ENCODE results near the gene VPS13D. TPM values are rescaled to one million over a fixed set of nuclear protein-coding genes. Genes with fewer than 3 reads are reported as not detected.
A peak's percentile ranks its signal among the peaks of the same experiment; 100 is the strongest.

VPS13D gene
- total RNA-seq, 2 donors from 2014 or later = 48.1 to 65.2 TPM

DNA sequence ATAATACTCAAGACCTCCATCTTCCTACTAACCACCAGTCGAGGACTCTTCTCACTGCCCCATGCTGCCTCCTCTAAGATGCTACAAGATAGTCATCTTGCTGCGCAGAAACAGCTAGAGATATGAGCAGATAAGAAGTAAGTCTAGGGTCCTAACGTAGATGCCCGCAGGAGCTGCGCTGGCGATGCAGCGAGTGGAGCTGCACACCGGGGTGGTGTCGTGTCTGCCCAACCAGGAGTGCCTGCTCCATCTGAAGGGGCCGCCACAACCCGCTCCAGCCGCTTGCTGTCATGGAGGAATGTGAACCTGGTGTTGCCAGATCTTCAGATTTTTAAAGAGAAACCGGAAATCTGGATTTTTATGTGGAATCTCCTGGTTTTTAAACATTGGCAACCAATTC lies 175.1 kb downstream of the VPS13D start:
- no peak overlapping the region for H3K4me3 ChIP-seq
- H3K36me3 ChIP-seq = peaks cover 52% of the 10 kb centered on the region
- peaks cover 0 to under 1% of the 10 kb centered on the region in 2 donors for H3K9me3 ChIP-seq
- no peaks in the 10 kb centered on the region for H3K27me3 ChIP-seq
- DNase-seq (ENCODE audit: low spot score) = no peak
- peaks cover 0 to 48% of the 10 kb centered on the region in 2 donors for H3K4me1 ChIP-seq
- no peak overlapping the region for H3K27ac ChIP-seq
- TF ChIP-seq CTCF (IDR thresholded peaks at IDR 0.05) = no peak

DNA sequence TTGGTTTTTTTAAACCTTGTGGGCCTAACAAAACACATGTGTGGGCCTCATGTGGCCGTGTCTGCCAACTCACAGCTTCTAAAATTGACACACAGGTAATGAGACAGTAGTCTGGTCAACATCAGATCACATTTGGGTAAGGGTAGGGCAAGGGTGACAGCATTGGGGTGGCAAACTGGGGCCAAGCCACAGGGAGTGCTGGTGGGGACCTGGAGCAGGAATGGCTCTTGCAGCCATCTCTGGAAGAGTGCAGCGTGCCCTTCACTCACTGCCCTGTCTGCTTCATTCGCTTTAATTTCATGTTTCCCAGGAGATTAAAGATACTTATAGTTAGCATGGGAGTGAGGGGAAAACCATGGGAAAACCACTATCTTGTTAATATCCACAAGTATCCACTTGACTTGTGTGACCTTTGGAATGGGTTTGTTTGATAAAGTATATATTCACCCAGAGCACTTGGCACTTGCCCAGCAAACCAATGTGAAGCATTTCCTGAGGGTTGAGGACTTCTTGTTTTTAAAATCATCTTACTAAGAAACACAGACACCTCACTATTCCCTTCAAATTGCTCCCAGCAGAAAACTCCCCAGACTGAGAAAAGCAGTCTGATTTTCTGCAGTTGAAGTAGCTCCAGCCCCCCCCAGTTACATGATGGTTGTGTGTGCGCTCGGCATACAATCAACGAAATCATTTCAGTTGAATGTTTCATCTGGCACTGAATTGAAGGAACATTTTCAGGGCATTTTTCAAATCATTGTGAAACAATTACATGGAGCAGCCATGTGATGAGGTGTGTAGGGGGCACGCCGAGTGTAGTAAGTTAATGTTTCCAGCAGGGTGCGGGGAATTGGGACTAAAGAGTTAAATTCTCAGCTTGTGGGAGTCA lies 175.7 kb downstream of the VPS13D start:
- Histone ChIP-seq H3K27me3 (no peaks in the 10 kb centered on the region), H3K36me3 (peaks cover 45% of the 10 kb centered on the region), H3K9me3 (peaks cover 0 to 7% of the 10 kb centered on the region in 2 donors), H3K4me1 (peaks cover 0 to 48% of the 10 kb centered on the region in 2 donors), H3K27ac (peak overlapping the region; percentile 44 to 74), H3K4me3 (no peak overlapping the region)
- TF ChIP-seq CTCF (IDR thresholded peaks at IDR 0.05) = peak in 1 of 2 donors; percentile 17
- DNase-seq (ENCODE audit: low spot score) = peak; percentile 60

DNA sequence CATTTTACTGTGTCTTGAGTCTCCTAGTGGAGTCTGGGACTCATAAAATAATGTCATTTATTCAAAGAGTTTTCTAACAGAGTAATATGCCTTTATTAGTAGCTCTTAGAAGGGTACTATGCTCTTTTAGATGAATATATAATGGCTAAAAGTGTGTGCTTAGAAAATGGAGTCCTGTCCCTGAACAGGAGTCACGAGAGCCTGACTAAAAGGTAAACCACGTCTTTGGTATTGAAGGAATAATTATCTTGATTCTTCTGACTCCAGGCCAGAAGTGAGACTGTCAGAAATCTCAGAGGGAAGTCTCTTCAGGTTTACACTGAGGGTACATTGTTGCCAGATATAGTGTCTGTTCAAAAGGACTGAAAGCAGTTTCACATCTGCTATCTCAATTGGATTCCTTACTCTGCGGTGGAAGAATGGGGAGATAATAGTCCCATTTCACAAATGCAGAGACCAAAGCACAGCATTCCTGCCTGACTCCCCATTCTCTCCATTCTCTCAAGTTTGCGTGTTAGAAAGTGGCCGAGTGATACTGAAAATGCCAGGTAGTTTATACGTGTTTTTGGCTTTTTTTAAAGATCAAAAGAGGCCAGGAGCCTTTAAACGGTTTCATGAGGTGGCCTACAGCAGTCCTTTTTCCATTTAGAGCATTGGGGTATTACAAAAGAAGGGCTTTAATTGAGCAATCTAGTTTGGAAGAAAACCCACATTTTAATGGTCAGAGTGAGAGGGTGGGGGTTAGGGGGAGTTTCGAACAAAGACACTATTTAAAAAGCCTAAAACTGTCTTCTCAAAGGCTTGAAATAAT lies 176.6 kb downstream of the VPS13D start:
- Histone ChIP-seq H3K4me3 (no peak overlapping the region), H3K27ac (peak overlapping the region; percentile 44 to 74), H3K9me3 (peaks cover 0 to 7% of the 10 kb centered on the region in 2 donors), H3K36me3 (peaks cover 37% of the 10 kb centered on the region), H3K4me1 (peaks cover 0 to 48% of the 10 kb centered on the region in 2 donors), H3K27me3 (no peaks in the 10 kb centered on the region)
- TF ChIP-seq CTCF (IDR thresholded peaks at IDR 0.05) = peak in 1 of 2 donors; percentile 3
- DNase-seq (ENCODE audit: low spot score) = no peak

DNA sequence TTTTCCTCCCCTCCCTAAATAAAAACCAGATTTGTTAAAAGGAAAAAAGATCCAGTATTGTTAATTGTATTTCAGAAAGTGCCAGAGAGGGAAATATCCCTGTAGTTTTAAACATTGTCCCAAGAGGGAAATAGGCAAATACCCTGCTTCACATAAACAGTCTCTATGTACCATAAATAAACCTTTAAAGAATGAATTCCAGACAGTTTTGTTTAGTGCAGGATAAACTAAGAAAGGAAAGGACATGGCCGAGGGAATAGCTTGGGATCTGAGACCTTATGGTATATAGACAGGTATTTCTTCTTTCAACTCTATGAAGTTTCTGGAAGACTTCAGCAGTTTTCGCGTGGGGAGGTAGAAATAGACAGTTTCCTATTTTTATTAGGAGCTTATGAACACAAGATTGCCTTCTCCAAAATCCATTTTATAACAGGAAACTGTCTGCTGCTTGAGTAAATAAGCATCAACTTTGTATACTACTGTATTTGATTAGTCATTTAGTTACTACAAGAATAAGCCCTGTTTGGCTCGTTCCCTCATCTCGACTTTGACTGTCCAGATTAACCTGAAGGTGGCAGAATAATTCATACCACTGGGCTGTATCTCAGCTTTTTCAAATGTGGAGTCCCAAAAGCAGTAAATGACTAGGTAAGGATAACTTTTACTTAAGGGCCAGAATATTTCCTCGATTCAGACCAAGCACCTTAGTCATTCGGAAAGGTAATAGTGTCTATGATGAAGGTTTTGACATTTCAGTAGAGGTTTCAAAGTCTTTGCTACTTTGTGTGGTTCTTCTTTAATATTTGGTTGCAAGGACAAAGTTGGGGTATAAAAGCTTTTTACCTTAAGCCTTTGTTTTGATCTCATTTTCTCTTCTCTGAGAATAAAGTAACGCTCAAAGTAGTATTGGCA lies 177.5 kb downstream of the VPS13D start:
- H3K27me3 ChIP-seq = no peaks in the 10 kb centered on the region
- peaks cover 0 to 48% of the 10 kb centered on the region in 2 donors for H3K4me1 ChIP-seq
- peak overlapping the region; percentile 44 to 74 for H3K27ac ChIP-seq
- no peak overlapping the region for H3K4me3 ChIP-seq
- H3K9me3 ChIP-seq = peaks cover 0 to 7% of the 10 kb centered on the region in 2 donors
- peaks cover 33% of the 10 kb centered on the region for H3K36me3 ChIP-seq
- no peak for DNase-seq (ENCODE audit: low spot score)
- TF ChIP-seq CTCF (IDR thresholded peaks at IDR 0.05) = peak in 1 of 2 donors; percentile 62

DNA sequence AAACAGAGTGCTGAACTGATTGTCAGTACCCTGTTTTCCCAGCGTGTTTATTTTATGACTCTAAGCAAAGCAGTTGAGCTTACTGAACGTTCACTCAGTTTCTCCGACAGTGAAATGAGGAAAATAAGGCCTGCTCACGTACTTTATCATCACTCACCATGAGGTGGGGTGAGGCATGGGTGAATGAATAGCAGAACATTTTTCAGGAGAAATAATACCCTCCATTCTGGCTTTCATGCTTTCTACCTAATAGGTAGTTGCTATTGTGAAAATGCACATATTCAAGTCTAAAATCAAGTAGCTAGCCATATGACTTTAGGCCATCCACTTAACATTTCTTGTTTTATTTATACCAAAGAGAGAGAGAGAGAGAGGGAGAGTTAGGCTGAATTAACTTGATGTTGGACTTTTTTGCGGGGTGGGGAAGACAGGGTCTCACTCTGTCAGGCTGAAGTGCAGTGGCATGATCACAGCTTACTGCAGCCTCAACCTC lies 178.2 kb downstream of the VPS13D start:
- H3K27me3 ChIP-seq = no peaks in the 10 kb centered on the region
- peaks cover 0 to 48% of the 10 kb centered on the region in 2 donors for H3K4me1 ChIP-seq
- H3K9me3 ChIP-seq = peaks cover 0 to 7% of the 10 kb centered on the region in 2 donors
- H3K36me3 ChIP-seq = peaks cover 31% of the 10 kb centered on the region
- TF ChIP-seq CTCF (IDR thresholded peaks at IDR 0.05) = no peak
- DNase-seq (ENCODE audit: low spot score) = no peak
- H3K4me3 ChIP-seq = no peak overlapping the region
- no peak overlapping the region for H3K27ac ChIP-seq

Data from right atrium auricular region (tissue), 2 donors.